Measurements from ENCODE around the gene SLC25A31.

DNA sequence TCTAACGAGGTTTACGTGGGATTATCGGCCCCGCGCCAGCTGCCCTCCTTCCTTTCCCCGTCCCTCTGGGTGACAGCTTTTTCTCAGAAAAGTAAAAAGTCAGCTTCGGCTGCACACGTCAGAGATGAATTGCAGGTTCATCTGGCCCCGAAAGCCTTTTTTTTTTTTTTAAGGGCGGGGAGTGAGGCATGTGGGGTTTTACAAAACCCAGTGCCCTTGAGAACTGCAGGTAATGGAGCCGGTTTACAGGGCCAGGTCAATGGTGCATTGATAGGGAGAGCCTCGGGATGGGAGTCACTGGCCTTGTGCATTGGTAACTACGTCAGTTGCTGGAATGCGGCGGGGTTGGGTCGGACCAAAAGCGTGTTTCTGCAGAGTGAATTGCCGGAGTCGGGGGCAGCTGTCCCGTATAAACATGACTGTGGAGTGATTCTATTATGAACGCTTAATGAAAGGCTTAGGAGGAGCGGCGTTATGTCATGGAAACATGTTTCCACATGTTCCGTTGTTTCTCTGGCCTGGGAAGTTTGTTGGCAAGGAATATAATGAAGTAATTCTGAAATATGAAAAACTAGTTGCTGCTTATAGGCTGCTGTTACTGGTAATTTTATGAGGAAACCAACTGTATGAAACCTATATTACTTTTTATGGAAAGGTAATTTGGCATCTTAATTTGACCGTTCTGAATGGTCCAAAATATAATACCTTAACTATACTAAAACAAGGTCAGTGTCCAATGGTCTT is 53.0 kb downstream of the SLC25A31 start:
- no peak for TF ChIP-seq EZH2phosphoT487 (IDR thresholded peaks at IDR 0.05; ENCODE audit: insufficient read depth, low read depth)
- TF ChIP-seq EZH2 (IDR thresholded peaks at IDR 0.05; ENCODE audit: insufficient read depth, poor library complexity, severe bottlenecking): no peak

Data from GM23248 (cell line).